Skeletal muscle tissue (tissue), 4 donors: ENCODE data around the gene NR1H4. TPM values are rescaled to one million over a fixed set of nuclear protein-coding genes. Genes with fewer than 3 reads are reported as not detected.

ENCODE experiments used
- H3K27ac ChIP-seq: one replicate; pipeline ENCODE4 v1.7.0; 2013; ENCODE audit warnings: mild to moderate bottlenecking, low read depth, low read length, inconsistent platforms
- H3K27me3 ChIP-seq, 3 donors: one replicate each; pipeline ENCODE4 v1.7.0; 2013; ENCODE audit warnings: low read length in 3 of 3; ENCODE audit not compliant: control insufficient read depth in 3 of 3, insufficient read depth in 3 of 3
- H3K36me3 ChIP-seq, 3 donors: one replicate each; pipeline ENCODE4 v1.7.0; 2013; ENCODE audit warnings: low read length in 3 of 3; ENCODE audit not compliant: control insufficient read depth in 3 of 3, insufficient read depth in 3 of 3
- H3K4me1 ChIP-seq, 3 donors: one replicate each; pipeline ENCODE4 v1.7.0; 2013; ENCODE audit warnings: low read length in 3 of 3, mild to moderate bottlenecking in 3 of 3; ENCODE audit not compliant: control insufficient read depth in 3 of 3, insufficient read depth in 3 of 3
- H3K4me3 ChIP-seq, 3 donors: one replicate each; pipeline ENCODE4 v1.7.0; 2013; ENCODE audit warnings: low read length in 3 of 3
- H3K9ac ChIP-seq, 3 donors: one replicate each; pipeline ENCODE4 v1.7.0; 2013; ENCODE audit warnings: low read length in 3 of 3, mild to moderate bottlenecking in 3 of 3, moderate library complexity in 2 of 3, low read depth in 1 of 3
- H3K9me3 ChIP-seq, 3 donors: one replicate each; pipeline ENCODE4 v1.7.0; 2013; ENCODE audit warnings: low read length in 3 of 3; ENCODE audit not compliant: control insufficient read depth in 3 of 3
- total RNA-seq: library from RNA; depleted of rRNA; stranded (reverse); fragments of >200 nt; gene quantifications from one replicate; pipeline ENCODE4 v1.2.3, GENCODE V29; 2014
- donor health status: Osteomylitis.

The NR1H4 gene
- total RNA-seq, 1 donor from 2014 or later: not detected

DNA sequence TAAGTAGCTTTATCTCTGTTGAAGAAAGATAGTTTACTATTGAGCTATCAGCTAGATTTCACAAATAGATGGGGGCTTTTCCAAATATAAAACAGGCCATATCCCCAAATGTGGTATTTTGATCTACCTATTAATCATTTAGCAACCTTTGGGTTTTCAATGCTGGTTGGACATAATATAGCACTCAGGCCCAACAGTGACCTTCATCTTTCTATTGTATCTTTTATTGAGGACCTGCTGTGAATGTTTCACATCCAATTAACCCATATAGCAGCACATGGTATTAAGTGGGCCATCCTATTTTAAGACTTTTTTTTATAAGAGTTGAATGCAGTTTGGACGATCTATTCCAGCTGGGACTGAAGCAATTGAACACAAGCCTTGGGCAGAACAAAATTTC, 10.0 kb upstream of the NR1H4 start:
- no peak overlapping the region for H3K9ac ChIP-seq
- H3K36me3 ChIP-seq: no peaks in the 10 kb centered on the region
- no peak overlapping the region for H3K4me3 ChIP-seq
- no peaks in the 10 kb centered on the region for H3K9me3 ChIP-seq
- H3K27ac ChIP-seq: no peak overlapping the region
- no peaks in the 10 kb centered on the region for H3K4me1 ChIP-seq
- no peaks in the 10 kb centered on the region for H3K27me3 ChIP-seq

DNA sequence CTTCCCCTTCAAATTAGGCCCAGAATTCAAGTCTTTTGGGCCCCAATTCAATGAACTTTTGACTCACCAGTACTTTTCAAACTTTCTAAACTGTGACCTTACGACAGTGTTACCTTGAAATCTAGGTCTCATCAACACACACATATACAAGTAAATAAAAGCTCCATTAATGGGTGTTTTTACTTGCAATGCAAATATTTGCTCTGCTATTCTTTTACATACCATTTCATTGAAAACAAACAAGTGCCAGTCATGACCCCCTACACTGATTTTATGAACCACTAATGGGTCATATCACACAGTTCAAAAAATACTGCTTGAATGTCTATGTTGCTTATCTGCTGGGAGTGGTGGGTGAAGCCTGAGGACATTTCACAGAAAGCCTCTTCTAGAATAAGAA, 9.1 kb upstream of the NR1H4 start:
- no peak overlapping the region for H3K27ac ChIP-seq
- H3K9me3 ChIP-seq: no peaks in the 10 kb centered on the region
- no peak overlapping the region for H3K4me3 ChIP-seq
- no peaks in the 10 kb centered on the region for H3K36me3 ChIP-seq
- H3K4me1 ChIP-seq: no peaks in the 10 kb centered on the region
- no peak overlapping the region for H3K9ac ChIP-seq
- H3K27me3 ChIP-seq: no peaks in the 10 kb centered on the region

DNA sequence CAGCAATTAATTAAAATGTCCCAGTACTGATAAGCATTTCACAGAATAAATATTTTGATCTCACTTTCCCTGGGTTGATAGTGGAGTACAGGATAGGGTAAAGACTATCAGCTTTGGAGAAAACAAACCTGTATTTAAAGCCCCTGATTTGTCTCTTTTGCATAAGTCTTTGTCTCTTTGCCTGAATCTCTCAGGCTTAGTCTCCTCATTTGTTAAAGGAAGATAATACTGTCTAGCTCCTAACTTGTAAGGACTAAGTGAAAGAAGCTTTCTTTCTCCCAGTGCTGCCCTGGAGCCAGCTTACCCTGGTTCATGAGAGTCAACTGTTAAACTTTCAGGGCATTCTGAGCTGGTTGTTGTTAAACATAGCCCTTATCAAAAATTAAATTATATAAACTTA, 5.5 kb upstream of the NR1H4 start:
- no peaks in the 10 kb centered on the region for H3K9me3 ChIP-seq
- H3K4me1 ChIP-seq: no peaks in the 10 kb centered on the region
- no peak overlapping the region for H3K4me3 ChIP-seq
- no peak overlapping the region for H3K9ac ChIP-seq
- H3K36me3 ChIP-seq: no peaks in the 10 kb centered on the region
- H3K27me3 ChIP-seq: no peaks in the 10 kb centered on the region
- no peak overlapping the region for H3K27ac ChIP-seq

DNA sequence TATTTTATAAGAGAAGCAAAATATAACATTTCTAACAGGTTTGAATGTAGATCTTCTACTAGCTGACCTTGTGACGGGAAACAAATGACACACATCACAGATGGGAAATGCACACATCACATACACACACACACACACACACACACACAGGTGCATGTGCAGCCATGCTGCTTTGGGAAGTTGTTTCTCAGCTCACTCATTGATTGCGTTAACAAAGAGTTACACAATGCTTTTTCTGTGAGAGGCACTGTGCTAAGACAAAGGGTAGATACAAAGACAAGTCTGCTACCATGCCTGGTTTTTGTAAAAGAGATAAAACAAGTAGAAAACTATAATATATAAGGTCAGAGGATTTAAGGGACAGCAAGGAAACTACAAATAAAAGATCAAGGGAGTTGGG, 1.3 kb upstream of the NR1H4 start:
- H3K4me3 ChIP-seq: no peak overlapping the region
- H3K27ac ChIP-seq: no peak overlapping the region
- H3K4me1 ChIP-seq: no peaks in the 10 kb centered on the region
- no peaks in the 10 kb centered on the region for H3K9me3 ChIP-seq
- H3K27me3 ChIP-seq: peaks cover 0 to 3% (median 0%) of the 10 kb centered on the region in 3 donors
- H3K9ac ChIP-seq: no peak overlapping the region
- no peaks in the 10 kb centered on the region for H3K36me3 ChIP-seq

DNA sequence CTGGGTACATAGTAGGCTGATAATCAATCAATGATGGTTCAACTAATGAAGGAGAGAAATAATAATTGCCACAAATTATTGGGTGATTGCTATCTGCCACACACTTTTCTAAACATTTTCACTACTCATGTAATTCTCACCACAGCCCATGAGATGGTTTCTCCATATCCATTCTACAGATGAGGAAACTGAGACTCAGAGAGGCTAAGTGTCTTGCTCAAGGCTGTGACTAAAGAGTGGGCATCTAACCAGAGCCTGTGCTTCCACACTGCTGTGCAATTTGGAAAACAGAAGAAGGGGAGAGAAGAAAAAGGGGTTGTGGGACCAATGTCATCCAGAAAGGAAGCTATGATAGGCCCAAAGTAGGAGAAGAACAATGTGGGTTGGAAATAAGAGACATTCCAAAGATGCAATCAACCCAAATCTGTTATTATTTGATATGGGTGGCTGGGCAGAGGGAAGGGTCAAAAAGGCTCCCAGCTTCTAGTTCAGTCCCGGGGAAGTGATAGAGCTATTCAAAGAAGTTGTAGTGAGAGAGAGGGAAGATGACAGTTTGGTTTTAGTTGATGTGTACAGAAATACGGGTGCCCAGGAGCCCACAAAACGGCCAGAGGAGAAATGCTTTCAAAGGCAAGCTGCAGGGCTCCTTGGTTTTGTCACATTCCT, 483 bp upstream of the NR1H4 start:
- Histone ChIP-seq H3K27ac (no peak overlapping the region), H3K36me3 (no peaks in the 10 kb centered on the region), H3K9me3 (no peaks in the 10 kb centered on the region), H3K9ac (no peak overlapping the region), H3K4me3 (no peak overlapping the region), H3K4me1 (no peaks in the 10 kb centered on the region), H3K27me3 (peaks cover 0 to 3% (median 2%) of the 10 kb centered on the region in 3 donors)

DNA sequence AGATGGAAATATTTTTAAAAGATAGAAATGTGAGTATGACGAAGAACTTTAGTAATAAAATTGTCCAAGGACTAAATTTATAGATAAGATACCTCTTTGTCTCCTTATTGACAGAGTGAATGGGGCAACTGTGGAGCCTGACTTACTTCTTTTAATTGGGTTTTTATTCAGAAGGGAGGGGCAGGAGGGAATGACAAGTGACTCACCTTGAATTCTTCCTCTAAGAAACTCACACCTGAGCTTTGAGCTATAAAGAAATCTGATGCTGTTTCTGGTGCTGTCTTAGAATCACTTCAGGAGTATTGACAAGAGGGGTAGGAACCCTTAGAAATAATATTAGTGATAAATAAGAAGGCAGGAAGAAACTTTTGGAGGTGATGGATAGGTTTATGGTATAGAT, 951 bp downstream of the NR1H4 start:
- Histone ChIP-seq H3K9ac (no peak overlapping the region), H3K27me3 (peaks cover 0 to 3% (median 2%) of the 10 kb centered on the region in 3 donors), H3K4me1 (no peaks in the 10 kb centered on the region), H3K4me3 (no peak overlapping the region), H3K9me3 (no peaks in the 10 kb centered on the region), H3K36me3 (no peaks in the 10 kb centered on the region), H3K27ac (no peak overlapping the region)

DNA sequence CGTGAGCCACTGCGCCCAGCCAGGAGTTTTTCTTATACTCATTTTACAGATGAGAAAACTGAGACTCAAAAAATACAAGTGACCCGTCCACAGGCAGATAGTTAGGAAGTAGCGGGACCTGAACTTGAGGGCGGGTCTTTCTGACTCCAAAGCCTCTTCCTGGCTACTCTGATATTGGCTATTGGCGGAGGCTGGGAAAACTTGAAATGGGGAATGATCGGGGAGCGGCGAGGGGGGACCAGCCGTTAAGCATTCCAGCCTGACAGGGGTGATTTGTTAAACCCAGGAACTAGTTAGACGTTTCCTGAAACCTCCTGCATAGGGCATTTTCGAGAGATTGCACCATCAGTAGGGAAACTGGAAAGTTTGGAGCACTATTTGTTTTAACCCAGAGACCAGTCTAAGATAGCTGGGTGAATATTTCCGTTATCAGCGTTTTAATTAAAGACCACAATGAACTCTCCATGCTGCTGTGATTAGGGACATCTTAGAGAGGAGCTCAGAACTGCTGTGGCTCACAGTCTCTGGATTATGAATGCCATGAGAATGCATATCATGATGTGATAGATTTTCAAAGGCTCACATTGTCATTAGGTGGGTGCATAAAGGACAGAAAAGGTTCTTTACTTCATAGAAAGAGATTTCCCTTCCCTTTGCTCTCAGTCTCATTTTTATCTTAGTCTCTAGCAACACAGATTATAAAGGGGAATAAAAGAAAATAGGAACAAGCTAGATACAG, 2.5 kb downstream of the NR1H4 start:
- H3K36me3 ChIP-seq: no peaks in the 10 kb centered on the region
- no peak overlapping the region for H3K4me3 ChIP-seq
- no peaks in the 10 kb centered on the region for H3K9me3 ChIP-seq

DNA sequence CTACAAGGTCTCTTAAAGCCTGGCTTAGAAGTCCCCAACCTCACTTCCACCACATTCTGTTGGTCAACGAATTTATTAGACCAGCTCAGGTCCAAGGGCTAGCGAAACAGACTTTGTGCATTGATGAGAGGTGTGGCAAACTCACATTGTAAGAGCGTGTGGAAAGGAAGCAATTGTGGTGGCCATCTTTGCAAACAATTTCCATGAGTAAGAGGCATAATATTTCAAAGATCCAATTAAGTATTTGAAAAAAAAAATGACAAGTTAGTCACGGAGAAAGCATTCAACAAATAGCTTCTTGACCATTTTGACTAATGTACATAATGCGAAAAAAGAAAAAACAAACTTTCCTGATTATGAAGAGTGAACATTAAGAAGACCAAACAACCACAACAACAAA, 7.4 kb downstream of the NR1H4 start:
- H3K27ac ChIP-seq: no peak overlapping the region
- H3K36me3 ChIP-seq: no peaks in the 10 kb centered on the region
- no peaks in the 10 kb centered on the region for H3K4me1 ChIP-seq
- no peak overlapping the region for H3K9ac ChIP-seq
- no peak overlapping the region for H3K4me3 ChIP-seq
- H3K27me3 ChIP-seq: peaks cover 0 to 2% (median 0%) of the 10 kb centered on the region in 3 donors
- H3K9me3 ChIP-seq: no peaks in the 10 kb centered on the region

More for the DNA sequence above, 2.5 kb downstream of the NR1H4 start:
- Histone ChIP-seq H3K4me1 (no peaks in the 10 kb centered on the region), H3K27me3 (peaks cover 0 to 3% (median 2%) of the 10 kb centered on the region in 3 donors), H3K9ac (no peak overlapping the region), H3K27ac (no peak overlapping the region)

DNA sequence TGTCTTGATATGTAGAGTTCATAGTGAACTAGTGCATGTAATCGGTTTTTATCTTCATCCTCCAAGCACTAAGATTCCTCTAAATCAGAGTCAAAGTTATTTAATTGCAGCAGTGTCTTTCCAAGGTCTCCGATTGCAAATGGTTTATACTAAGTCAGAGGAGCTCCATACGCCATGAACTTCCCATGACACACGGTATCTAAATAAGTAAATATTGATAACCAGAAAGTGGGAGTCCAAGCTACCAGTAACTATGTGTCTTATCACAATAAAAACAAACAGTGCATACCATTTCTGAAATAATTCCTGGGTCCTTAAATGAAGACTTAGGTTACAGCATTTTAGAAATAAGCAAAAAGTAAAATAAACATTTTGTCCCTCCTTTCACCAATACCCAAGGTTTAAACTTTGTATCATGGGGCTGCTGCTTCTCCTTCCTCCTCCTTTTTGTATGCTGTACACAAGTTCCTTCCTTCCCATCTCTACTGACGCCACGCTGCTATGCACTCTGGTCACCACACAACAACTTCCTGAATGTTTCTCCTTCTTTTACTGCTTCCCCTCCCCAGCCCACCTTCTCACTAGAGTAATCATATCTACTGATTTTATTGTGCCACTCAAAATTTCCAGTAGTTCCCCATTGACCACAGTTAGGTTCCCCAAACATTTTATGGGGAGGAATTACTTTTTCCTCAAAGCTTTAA, 10.7 kb downstream of the NR1H4 start:
- no peak overlapping the region for H3K27ac ChIP-seq
- no peaks in the 10 kb centered on the region for H3K4me1 ChIP-seq
- no peaks in the 10 kb centered on the region for H3K27me3 ChIP-seq
- H3K9ac ChIP-seq: no peak overlapping the region
- no peaks in the 10 kb centered on the region for H3K36me3 ChIP-seq
- no peaks in the 10 kb centered on the region for H3K9me3 ChIP-seq
- no peak overlapping the region for H3K4me3 ChIP-seq

DNA sequence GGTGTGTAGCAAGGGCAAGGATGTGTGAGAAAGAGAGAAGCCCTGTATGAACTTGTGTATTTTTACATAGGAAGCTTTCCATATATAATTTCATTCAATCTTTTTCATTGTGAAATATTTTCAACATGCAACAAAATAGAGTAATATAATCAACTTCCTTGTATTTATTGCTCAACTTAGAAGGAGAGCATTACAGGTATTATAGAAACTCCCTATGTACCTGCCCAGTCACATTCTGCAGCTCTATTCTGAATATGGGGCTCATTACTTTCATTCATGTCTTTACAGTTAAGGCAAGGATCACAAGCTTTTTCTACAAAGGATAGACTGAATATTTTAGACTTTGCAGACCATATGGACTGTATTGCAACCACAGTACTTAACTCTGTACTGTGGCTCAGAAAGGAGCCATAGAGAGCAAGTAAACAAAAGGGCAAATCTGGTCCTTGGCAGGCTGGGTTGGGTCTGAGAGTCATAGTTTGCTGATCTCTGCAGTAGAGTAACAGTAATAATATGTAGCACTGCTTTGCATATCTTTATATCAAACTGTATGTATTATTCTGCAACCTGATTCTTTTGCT, 11.3 kb downstream of the NR1H4 start:
- Histone ChIP-seq H3K36me3 (no peaks in the 10 kb centered on the region), H3K4me3 (no peak overlapping the region), H3K9me3 (no peaks in the 10 kb centered on the region), H3K27ac (no peak overlapping the region), H3K9ac (no peak overlapping the region), H3K4me1 (no peaks in the 10 kb centered on the region), H3K27me3 (no peaks in the 10 kb centered on the region)
